ENCODE measurements around the gene MAU2.
"Not testable (repeated sequence)": the region's sequence is repeated elsewhere in the genome, so short reads cannot be mapped to it uniquely, and the experiment has no call there.

MAU2 gene

DNA sequence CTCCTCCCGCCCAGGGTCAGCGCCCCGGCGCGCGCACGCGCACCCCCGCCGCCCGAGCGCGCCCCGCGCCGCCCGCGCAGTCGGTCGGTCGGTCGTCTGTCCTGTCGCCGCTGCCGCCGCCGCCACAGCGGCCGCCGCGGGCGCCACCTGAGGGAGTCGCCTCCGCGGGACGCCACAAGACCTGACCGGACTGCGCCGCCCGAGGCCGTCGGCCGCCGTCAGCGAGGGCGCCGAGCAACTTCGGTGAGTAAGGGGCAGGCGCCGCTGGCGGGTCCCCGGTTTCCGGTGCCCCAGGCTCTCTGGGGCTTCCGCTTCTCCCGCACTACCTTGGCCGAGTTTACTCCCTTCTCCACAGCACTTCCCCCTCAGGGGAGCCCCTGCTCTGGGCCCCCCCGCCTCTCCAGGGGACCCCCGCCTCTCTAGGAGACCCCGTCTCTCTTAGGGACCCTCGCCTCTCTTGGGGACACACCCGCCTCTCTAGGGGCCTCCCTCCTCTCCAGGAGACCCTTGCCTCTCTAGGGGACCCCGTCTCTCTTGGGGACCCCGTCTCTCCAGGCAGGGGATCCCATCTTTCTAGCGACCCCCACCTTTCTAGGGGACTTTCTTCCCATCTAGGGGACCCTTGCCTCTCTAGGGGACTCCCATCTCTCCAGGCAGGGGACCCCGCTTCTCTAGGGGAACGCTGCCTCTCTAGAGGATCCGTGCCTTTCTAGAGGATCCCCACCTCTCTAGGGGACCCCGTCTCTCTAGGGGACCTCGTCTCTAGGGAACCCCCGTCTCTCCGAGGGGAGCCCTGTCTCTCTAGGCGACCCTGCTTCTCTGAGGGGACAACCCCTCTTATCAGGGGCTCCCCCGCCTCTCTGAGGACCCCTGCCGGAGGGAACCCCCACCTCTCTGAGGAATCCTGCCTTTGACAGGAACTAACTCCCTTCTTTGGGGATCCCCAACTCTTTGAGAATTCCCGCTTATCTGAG, 65.6 kb downstream of the MAU2 start:
- peak; percentile 38 for DNase-seq

GRCh38 chr19:19387108-19387507, 66.5 kb downstream of the MAU2 start:
- DNase-seq = no peak

DNA sequence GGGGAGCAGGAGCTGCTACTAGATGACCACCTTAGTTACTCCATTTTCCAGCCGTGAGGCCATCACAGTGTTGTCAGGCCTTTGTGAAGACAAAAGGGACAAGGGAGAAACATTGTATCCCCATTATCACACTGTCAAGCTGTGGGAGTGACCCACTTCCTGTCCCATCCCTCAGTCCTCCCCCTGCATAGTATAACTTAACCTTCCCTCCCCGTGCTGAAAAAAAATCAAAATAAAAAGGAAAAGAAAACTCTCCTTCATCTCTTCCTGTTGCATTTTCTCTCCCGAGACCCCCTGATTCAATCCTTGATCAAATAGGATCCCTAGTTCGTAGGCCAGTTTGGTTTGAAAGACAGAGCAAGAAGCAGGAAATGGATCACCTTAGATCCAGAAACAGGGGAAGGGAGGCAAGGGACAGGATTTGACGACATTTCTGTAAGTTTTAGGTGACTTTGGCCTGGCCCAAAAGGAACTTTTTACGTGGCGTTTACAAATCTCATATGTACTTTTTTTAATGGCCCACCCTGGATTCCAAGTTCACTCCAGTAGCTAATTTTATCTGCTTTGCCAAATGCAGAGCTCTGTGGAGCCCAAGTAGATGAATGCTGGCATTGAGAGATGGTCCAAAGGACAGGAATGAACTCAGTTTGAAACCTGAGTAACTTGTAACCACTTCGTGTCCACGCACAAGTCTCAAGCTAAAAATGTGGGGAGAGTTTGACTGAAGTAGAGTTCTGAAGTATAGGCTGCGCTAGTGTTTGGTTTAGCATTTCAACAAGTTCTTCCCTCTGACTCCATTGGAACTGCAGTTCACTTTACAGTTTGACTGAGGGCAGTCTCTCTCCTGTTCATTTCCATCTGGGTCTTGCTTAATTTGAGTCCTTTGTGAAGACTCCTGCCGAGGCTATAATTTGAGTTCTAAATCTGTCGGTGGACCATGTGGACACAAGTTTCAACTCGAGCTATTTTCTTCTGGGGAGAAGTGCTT, 68.2 kb downstream of the MAU2 start:
- DNase-seq = no peak

DNA sequence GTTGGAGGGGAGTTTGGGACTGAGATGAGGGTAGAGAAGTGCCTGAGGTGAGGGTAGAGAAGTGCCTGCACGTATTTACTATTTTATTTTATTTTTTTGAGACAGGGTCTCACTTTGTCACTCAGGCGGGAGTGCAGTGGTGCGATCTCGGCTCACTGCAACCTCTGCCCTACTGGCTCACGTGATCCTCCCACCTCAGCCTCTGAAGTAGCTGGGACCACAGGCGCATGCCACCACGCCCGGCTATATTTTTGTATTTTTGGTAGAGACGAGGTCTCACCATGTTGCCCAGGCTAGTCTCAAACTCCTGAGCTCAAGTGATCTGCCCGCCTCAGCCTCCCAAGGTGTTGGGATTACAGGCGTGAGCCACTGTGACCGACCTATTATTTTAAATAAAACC, 69.1 kb downstream of the MAU2 start:
- not testable (repeated sequence) for DNase-seq

- DNase-seq = not testable (repeated sequence)
Observed at GRCh38 chr19:19394333-19394732, 73.7 kb downstream of the MAU2 start.

- DNase-seq = no peak
Observed at GRCh38 chr19:19399733-19400433, 79.3 kb downstream of the MAU2 start.

GRCh38 chr19:19402656-19403372, 82.2 kb downstream of the MAU2 start:
- no peak for DNase-seq

DNA sequence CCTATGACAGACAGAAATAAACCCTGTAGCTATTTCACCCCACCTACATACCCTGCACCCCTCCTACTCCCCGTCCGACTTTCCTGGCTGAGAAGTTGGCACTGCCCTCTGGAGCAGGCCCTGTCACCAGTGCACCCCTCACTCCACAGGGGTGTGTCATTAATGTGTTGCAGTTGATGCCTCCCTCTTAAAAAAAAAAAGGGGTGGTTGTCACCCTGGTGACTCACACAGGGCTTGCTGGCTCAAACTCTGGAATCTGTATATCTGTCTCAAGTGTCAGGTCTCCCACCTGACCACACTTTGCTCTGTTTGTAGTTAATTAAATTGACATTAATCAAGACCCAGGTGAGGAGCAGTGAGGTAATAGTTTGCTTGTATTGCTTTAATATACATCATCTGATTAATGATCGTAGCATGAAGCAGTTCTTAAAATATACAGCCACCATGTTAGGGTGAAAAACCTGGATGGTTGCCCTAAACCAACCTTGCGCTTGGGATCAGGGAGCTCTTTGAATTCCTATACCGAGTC, 82.8 kb downstream of the MAU2 start:
- DNase-seq = no peak

DNA sequence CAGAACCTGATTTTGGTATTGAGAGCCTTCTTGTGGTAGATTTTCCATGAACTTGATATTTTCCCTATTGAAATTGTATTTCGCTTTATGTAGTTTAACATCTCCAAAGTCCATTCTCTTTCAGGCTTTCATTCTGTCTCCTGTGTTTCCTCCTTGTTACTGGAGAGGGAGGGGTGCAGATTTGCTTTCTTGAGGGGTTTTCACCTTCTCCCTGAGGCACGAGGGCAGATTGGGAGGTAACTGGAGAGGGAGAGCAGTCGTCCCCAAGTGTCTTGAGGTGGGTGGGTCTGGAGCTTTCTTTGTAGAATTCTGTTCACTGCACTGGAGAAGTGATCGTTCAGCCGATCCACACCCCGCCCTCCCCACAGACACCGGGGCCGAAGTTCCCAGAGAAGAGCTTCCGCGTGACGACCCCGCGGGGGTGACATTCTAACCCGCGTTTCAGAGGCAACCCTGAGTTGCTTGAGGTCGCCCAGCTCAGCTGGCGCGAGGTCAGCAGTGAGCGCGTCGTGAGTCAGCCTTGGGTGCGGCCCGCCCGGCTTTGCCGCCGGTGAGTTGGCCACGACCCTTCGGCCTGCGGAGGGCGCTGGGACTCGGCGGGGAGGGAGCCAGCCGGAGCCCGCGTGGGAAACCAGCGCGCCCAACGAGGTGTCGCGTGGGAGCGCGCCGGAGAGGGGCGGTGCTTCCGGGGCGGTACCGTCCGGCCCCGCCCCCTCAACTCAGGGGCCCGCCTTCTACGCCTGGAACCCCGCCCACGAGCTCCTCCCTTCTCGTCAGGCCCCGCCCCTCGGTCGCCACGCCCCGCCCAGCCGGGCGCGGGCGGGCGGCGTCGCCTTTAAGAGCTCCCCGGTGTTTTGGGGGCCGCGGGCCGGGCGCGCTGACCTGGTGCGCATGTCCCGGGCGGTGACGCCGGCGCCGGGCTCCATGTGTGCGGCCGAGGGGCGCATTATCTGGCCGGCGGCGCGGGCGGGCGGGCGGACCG, 84.5 kb downstream of the MAU2 start, which contains the start of gene GATAD2A:
TSS of gene GATAD2A (plus strand) at position 797 of the 982 bp plus-strand sequence. CDS start 59,671 bp downstream, outside the sequence.
- DNase-seq = peak; percentile 91

DNA sequence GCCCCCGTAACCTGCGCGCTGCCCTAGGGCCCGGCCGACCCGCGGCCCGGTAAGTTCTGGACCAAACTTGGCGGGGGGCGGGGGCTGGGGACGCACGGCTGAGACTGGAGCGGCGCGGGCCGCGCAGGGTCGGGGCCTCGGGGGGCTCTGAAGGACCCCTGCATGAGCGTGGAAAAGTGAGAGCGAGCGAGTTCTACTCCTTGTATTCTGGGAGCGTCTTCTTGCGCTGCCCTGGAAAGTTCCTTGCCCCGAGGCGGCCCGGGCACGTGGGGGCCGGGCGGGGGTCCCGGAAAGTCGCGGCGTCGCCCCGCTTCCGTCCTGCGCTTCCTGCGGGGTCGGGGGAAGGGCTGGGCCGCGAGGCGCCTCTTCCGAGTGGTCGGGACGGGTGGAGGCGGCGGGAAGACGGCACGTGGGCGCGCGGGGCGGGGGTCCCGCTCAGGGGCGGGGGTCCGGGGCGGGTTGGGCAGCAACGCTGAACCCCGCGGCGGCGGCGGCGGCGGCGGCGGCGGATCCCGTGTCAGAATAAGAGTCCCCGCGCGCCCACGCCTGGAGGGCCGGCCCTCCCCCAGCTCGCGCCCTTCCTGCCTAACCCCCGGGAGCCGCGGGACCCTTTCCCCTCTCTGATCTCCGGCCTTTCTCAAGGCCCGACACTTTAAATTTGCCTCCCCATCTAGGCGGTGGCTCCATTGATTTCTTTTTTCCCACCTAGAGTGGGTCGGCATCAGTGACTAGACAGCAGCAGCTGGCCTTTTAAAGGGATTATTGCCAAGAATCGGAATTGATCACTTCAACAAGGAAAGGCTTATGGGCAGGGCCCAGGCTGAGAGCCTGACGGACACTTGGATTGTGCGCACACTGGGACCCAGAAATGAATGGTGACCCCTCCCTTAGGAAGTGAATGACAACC, 85.6 kb downstream of the MAU2 start:
- peak; percentile 55 for DNase-seq

GRCh38 chr19:19406878-19407632, 86.4 kb downstream of the MAU2 start:
- DNase-seq = peak; percentile 72

DNA sequence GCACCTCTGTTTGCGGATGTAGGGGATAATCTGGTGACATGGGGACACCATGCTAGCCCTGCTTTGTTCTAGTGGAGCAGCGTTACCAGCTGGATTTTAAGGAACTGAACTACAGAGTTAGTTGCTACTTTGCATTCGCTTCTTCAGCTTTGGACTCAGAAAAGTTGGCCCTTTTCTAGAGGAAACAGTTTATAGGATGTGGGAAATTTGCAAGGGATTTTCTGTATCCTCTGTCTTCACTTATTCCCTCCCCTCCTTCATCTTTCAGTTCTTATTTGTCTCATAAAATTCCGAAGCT, 87.0 kb downstream of the MAU2 start:
- no peak for DNase-seq
